GM21526 (cell line): ENCODE results near the gene KCTD8.
"Not testable (repeated sequence)": the region's sequence is repeated elsewhere in the genome, so short reads cannot be mapped to it uniquely, and the experiment has no call there.

Source experiments
- ATAC-seq: cut with Tn5 transposase; IDR thresholded peaks from one replicate; pipeline ENCODE4 v1.9.1; 2021; ENCODE audit warnings: moderate library complexity; ENCODE audit not compliant: unreplicated experiment, low FRiP score

KCTD8 gene

DNA sequence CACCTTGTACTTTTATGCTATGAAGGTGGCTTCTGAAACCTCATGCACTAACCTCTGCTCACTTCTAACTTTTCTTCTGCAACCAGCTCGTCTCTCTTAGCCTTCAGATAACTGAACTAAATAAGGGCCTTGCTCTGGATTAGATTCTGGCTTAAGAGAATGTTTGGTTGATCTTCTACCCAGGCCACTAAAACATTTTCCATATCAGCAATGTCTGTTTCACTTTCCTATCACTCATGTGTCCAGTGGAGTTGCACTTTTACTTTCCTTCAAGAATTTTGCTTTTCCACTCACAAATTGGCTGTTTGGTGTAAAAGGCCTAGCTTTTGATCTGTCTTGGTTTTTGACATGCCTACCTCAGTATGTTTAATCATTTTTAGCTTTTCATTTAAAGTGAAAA is 105.8 kb downstream of the KCTD8 start:
- ATAC-seq: no peak

DNA sequence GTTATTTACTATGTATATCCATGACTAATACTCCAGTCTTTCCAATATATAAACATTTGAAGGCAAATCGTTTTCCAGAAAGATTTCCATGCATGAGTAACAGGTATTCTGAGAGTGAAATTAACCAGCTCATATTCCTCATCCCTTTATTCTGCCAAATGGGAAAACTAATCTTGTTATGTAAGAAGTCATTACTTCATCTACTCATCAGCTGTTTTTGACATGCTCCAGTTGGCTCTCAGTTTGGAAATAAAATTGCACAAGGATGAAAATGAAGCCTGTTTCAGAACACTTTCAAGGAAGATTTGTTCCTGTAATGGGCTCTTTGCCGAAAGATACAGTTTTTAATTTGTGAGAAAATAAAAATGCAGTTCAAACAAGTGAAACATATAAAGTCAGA is 121.9 kb downstream of the KCTD8 start:
- ATAC-seq: no peak

DNA sequence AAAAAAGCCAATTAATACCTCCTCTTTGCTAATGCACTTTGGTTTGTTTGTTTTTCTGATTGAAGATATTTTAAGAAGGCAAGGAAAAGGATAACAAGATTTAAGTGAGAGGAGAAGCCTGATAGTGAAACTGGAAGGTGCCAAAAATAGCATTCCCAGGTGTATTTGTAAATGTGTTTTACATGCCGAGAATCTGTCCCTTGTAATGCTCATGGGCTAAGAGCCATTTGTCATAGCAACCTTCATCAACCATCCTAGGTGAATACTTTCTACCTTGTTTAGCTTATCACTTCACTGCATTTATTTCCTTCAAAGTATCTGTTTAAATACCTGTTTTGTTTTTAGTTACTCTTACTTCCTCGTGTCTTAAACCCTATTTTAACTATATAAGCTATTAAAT is 127.8 kb downstream of the KCTD8 start:
- no peak for ATAC-seq

DNA sequence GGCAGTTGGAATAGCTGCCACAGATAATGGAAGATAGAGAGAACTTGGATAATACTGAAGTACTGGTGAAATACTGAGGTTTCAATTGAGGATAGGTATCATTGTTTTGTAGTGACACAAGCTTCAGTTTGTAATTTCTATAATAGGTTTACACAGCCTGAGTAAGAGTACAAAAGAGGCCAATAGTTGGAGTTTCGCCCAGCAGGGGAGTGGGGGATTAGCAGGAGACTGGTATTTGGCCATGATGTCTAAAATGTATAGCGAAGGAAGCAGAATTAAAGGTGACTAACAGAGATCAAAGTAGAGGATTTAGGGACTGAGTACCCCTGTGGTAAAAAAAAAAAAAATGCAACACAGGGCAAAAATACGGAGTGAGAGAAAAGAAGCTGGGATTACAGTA is 129.5 kb downstream of the KCTD8 start:
- no peak for ATAC-seq

DNA sequence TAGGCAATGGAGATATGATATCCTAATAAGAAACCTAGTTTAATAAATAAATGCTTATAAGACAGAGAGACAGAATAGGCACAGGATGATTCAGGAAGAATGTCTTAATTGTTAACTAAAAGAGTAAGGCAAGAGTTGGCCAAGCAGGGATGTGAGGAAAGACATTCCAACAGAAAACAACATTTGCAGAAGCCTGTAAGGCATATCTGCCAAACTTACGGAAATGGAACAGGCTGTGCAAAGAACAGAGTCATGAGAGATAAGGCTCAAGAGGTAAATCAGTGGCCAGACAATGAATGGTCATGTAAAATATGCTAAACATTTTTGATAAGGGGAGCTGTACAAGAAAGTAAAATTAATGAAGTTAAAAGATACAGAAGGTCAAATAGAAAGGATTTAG is 134.9 kb downstream of the KCTD8 start:
- ATAC-seq: no peak

DNA sequence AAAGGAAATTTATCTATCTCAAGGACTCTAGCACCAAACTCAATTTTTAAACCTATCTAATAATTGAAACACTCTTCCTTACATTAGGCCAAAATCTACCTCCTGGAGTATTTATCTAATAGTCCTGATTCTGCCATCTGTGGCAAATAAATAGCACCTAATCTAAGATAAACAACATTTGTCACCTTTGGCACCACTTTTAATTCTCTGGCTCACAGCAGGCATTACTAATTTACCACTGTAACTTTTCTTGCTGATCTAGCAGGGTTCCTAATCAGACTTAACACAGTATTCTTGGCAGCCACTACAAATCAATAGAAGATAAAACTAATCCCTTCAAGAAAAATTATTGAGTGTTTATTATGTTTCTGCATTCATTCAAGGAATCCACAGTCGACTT is 161.1 kb downstream of the KCTD8 start:
- no peak for ATAC-seq

DNA sequence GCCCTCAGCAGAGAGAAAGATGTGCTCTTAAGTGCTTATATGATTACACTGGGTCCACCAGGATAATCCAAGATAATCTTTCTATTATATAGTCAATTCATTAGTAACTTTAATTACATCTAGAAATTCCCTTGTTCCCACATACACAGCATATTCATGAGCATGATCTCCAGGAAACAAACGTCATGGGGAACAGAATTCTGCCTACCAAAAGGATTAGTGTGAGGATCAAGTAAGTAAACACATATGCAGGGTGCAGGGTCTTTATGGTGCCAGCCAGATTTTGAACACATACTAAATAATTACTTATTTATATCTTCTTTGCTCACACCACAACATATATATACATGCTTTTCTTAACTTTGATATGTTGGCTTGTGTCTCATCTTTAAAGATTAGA is 169.1 kb downstream of the KCTD8 start:
- no peak for ATAC-seq

DNA sequence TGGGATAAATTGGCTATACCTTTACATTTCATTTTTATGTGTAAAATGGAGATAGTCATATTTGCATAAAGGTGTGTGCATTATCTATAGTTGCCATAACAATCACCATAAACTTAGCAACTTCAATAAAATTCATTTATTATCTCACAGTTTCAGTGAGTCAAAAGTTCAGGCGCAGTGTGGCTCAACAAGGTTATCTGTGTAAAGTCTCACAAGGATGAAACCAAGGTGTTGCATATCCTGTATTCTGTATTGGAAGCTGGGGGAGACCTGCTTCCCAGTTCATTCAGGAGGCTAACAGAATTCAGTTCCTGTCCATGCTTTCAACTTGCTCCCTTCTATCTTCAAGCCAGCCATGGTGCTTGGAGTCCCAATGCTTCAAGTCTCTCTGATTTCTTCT is 169.5 kb downstream of the KCTD8 start:
- ATAC-seq: no peak

DNA sequence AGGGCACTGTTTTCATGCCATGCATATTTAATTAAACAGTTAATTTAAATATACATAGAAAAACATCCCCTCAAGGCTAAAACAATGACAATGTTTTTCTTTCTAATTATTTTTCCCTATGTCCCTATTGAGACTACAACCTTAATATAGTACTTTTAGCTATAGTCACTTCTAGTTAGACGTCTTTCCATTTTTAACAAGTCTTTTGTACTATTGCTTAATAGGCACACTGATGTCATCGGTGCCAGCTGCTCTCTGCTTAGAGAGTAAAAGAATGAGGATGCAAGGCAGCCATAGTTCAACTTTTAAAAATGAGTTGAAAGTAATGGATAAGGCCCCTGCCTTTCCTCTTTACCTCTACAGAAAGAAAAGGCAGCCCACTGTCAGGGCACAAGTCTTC is 191.1 kb downstream of the KCTD8 start:
- ATAC-seq: no peak

DNA sequence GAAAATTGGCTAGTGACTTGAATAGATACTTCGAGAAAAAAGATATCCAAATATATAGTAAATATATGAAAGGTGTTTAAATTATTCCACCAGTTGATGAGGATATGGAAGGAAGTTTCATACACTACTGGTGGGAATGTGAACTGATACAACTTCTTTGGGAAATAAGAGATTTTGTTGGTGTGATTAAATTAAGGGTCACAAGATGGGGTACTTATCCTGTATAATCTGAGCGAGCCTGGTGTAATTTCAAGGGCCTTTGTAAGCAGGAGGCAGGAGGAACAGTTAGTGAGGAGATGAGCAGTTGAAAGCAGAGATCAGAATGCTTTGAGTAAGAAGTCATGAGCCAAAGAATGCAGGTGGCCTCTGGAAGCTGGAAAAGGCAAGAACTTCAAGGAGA is 192.2 kb downstream of the KCTD8 start:
- ATAC-seq: no peak

DNA sequence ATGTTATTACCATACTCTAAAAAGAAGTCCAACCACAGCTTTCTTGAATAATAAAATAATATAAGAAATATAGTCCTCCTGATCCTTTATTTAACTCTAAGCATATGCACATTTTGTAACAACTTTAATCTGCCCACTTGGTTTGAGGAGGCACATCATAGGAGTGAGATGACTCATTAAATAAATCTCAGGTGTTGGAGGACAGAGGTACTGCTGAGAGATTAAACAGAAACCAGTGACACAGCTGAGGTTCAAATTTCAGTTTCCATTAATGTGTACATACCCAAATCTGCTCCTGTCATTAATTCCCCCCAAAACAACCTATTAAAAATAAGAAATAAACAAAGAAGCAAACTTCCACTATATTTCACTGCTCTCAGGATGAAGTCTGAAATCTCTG is 211.0 kb downstream of the KCTD8 start:
- no peak for ATAC-seq

DNA sequence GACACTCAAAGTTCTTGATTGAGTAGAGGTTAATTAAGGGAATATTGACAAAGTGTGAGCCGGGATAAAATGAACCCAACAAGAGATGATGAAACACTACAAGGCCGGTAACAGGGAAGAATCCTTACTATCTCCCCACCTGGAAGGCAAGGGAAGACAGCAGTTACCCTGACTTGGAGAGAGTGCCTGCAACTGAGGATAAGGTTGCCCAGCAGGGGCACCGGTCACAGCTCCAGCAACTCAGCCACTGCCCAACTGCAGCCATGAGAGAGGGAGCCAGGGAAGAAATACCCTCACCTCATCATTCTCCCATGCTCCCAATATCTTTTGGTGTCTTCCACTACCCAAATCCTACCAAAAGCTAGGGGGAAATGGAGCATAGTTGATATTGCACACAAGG is 212.7 kb downstream of the KCTD8 start:
- ATAC-seq: no peak

DNA sequence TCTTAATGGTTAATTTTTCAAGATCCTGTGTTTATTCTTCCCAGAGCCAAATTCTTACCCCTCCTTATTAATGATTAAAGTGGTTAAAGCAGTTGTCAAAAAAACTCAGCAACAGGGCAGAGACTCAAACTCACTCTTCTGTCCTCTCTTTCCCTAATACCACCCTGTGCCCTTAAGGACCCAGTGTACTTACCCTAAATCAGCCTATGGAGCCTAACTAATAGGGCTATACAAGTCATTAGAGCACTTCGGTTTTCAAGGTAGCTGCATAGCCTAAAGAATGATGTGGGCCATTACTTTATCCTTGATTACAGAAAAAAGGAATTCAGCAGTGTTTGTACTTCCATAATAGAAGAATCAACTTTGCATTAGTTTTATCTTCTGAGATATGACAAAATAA is 216.3 kb downstream of the KCTD8 start:
- ATAC-seq: no peak

DNA sequence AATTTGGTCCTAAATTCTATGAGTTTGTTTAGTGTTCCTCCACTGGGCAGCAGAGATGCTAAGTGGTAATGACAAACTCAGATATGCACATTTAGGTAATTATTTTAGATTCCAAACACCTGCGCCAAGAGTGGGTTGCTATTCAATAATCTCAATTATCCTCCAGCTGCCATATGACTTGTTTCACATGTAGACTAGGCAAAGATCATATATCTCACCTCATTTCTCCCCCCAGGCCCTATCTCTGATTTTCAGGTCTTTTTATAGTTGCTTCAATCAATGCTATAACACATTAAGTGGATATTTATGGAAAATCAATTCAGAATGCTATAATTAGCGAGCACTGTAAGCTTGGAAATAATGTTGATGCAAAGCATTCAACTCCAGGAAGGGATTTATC is 217.6 kb downstream of the KCTD8 start:
- ATAC-seq: no peak

DNA sequence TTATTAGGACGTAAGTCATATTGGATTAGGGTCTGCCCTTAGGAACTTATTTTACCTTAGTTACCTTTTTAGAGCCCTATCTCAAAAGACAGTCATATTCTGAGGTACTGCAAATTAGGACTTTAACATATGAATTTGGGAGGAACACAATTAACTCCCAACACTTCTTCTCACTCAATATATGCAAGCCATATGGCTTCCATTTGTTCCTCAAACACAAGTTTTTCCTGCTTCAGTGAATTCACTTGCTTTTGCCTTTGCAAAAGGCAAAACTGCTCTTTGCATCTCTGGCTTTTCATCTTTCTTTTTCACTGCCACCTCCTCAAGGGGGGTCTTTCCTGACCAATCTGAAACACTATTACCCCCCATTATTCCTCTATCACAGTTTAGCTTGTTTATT is 220.3 kb downstream of the KCTD8 start:
- ATAC-seq: no peak

DNA sequence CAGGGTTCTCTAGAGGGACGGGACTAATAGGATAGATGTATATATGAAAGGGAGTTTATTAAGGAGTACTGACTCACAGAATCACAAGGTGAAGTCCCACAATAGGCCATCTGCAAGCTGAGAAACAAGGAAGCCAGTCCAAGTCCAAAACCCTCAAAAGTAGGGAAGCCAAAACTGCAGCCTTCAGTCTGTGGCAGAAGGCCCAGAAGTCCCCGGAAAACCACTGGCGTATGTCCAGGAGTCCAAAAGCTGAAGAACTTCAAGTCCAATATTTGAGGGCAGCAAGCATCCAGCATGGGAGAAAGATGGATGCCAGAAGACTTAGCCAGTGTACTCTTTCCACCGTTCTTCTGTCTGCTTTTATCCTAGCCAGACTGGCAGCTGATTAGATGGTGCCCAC is 227.2 kb downstream of the KCTD8 start:
- ATAC-seq: no peak

DNA sequence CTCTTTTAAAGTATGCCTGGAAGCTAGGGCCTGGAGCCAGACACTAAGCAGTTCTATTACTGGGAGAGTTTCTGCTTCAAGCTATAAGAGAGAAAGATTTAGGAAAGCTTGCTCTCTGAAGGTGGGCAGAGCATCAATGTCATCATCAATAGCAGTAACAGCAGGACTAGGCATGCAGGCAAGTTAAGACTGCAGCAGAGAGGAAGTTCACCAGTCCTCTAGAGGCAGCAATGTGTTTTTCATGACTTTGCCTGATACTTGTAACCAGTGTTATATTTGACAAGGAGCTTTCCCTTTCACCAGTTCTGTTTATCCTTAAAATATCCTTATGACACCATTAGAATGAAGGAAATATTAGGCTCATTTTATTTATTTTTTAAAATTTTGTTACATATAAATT is 237.9 kb downstream of the KCTD8 start:
- ATAC-seq: no peak

DNA sequence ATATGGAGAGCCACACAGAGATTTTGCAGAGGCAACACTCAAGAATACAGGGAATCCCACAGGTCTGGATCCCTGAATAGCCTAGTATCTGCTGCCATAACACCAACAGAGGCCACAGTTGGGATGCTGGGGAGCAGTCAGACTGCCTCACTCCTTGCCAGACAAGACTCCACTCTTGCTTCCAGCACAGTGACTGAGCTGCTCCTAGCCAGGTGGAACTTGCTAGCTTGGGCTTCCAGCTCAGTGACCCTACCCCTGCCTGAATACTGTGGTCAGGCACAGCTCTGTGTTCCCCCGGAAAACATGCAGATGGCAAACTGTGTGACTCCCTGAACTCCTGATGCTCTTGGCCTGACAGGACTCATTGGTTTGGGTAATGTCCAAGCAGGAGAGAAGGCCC is 251.8 kb downstream of the KCTD8 start:
- no peak for ATAC-seq

DNA sequence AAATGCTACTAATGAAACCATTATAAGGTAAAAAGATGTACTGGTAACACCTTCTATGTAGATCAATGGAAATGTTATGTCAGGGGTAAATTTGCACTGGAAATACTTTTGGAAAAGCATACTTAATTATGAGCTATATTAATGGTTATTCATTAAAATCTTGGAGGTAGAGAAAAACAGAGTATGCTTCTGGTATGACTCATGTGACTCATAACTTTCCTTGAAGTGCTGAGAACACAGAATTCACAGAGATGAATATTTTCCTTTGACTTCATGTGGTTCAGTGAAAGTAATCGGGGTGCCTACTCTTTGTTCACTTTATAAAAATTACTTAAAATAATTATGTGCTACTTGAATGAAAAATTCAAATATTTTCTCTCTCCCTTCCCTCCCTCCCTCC is 254.2 kb downstream of the KCTD8 start:
- ATAC-seq: no peak

DNA sequence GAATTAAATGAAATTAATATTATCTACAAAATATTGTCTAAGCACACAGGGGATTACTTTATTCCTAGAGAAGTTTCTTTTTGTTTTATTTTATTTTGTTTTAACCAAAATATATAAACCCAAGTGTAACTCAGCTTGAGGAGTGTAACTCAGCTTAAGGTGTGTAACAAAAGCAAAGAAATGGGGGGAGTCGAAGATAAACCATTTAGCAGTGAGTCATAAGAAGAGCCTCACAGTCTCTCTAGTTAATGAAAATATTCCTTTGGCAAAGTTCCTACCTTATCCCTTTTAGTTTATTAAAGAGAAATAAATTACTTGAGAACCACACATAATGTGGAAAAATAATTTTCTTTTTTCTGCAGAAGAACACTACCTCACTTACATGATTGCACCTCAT is 261.8 kb downstream of the KCTD8 start:
- ATAC-seq: no peak

DNA sequence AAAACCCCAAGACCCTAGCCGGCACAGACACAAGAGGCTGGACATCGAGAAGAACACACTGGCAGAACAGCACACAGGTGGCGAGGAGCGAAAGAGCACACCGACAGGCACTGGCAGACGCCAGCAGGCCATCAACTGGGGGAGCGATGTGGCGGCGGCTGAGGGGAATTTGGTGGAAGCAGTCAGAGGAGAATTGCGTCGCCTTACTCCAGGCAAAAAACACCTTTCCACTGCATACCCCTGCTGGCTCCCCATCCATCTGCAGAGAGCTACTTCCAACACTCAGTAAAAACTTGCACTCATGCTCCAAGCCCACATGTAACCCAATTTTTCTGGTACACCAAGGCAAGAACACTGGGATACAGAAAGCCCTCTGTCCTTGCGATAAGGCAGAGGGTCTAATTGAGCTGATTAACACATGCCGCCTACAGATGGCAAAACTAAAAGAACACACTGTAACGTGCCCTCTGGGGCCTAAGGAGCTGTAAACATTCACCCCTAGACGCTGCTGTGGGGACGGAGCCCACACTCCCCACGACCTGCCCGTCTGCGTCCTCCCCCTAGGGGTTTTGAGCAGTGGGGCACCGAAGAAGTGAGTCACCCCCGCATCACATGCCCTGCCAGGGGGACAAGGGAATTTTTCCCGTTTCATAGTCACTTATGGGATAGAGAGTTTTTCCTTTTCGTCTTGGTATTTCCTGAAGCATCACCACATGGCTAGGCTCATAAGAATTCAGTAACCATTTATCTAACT is 262.3 kb downstream of the KCTD8 start:
- ATAC-seq: no peak

DNA sequence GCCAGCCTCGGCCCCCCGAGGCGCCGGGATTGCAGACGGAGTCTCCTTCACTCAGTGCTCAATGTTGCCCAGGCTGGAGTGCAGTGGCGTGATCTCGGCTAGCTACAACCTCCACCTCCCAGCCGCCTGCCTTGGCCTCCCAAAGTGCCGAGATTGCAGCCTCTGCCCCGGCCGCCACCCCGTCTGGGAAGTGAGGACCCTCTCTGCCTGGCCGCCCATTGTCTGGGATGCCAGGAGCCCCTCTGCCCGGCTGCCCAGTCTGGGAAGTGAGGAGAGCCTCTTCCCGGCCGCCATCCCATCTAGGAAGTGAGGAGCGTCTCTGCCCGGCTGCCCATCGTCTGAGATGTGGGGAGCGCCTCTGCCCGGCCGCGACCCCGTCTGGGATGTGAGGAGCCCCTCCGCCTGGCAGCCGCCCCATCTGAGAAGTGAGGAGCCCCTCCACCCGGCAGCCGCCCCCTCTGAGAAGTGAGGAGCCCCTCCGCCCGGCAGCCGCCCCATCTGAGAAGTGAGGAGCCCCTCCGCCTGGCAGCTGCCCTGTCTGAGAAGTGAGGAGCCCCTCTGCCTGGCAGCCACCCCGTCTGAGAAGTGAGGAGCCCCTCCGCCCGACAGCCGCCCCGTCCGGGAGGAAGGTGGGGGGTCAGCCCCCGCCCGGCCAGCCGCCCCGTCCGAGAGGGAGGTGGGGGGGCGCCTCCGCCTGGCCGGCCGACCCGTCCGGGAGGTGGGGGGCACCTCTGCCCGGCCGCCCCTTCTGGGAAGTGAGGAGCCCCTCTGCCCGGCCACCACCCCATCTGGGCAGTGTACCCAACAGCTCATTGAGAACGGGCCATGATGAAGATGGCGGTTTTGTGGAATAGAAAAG is 266.9 kb downstream of the KCTD8 start:
- ATAC-seq: not testable (repeated sequence)
